Thyroid gland (tissue), 4 donors: ENCODE data around the gene SORCS2. TPM values are rescaled to one million over a fixed set of nuclear protein-coding genes. Genes with fewer than 3 reads are reported as not detected.

Experiments
- DNase-seq, 2 donors: peaks; one replicate each; pipeline ENCODE4 v3.0.0-alpha.2; 2019
- H3K27ac ChIP-seq, 3 donors: fragments of 200-600 bp; sonication (generic); 1 replicate in 2 of 3; 2 replicates in 1 of 3; pipeline ENCODE4 v1.5.1; 2016 to 2019; ENCODE audit warnings: mild to moderate bottlenecking in 1 of 3, moderate library complexity in 1 of 3
- H3K27me3 ChIP-seq: fragments of 200-600 bp; sonication (generic); one replicate; pipeline ENCODE4 v1.5.1; 2019
- H3K36me3 ChIP-seq, 2 donors: fragments of 200-600 bp; sonication (generic); one replicate each; pipeline ENCODE4 v1.5.1; 2016 to 2019
- H3K4me1 ChIP-seq, 2 donors: fragments of 200-600 bp; sonication (generic); one replicate each; pipeline ENCODE4 v1.5.1; 2017 to 2019
- H3K4me3 ChIP-seq, 3 donors: fragments of 200-600 bp; sonication (generic); replicated peaks in 1 of 3; 1 replicate in 2 of 3; 2 replicates in 1 of 3; pipeline ENCODE4 v1.5.1; 2016; ENCODE audit warnings: mild to moderate bottlenecking in 1 of 3
- H3K9me3 ChIP-seq: fragments of 200-600 bp; sonication (generic); one replicate; pipeline ENCODE4 v1.5.1; 2017
- POLR2A ChIP-seq, 2 donors: fragments of 450-650 bp; IDR thresholded peaks; one replicate each; pipeline ENCODE4 v1.6.1; 2017; ENCODE audit warnings: antibody characterized with exemption in 2 of 2, mild to moderate bottlenecking in 2 of 2, moderate library complexity in 1 of 2
- WGBS, 2 donors: methylation state at CpG; one replicate each; pipeline ENCODE4 v1.1.5; 2017; 5-methylcytosine and 5-hydroxymethylcytosine counted together
- intact Hi-C: fragments of 100-400 bp; cut with DNase I; formaldehyde crosslinking; loops from one replicate; pipeline ENCODE4 v1.15.1; 2023
- total RNA-seq, 4 donors: library from RNA; depleted of rRNA; stranded (reverse); fragments of >200 nt; gene quantifications; one replicate each; pipeline ENCODE4 v1.2.3, GENCODE V29; 2016
- TF ChIP-seq, protein P1 (sequence below), 6 experiments: fragments of 200-600 bp in 3 of 6; fragments of 450-650 bp in 3 of 6; sonication (generic) in 3 of 6; IDR thresholded peaks; one replicate each; pipeline ENCODE4 v1.5.1; 2016 to 2019; ENCODE audit warnings: antibody characterized with exemption in 6 of 6, mild to moderate bottlenecking in 2 of 6, inconsistent platforms in 1 of 6, moderate library complexity in 1 of 6

SORCS2 gene
- total RNA-seq, 4 donors from 2014 or later: 1.7 to 13.6 (median 3.6) TPM

DNA sequence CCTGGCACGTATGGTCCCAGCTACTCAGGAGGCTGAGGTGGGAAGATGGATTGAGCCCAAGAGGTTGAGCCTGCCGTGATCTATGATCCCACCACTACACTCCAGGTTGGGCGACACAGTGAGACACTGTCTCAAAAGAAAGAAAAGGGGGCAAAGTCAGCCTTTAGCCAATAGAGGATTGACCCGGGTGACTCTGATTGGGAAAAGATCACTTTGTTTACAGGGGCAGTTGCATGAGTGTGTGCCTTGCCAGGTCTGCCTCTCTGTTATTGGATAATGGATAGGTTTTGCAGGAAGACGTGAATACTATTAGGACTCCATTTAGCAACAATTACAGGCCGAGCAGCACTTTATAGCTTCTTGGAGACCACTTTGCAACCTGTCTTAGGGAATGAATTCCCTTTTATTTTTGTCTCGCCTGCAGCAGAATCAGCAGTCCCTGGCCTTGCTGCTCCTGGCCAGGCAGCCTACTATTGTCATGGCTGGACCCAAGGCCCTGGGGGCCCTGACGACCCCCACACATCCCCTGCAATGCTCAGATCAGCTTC, 345.6 kb downstream of the SORCS2 start:
- TF ChIP-seq, protein P1, sequence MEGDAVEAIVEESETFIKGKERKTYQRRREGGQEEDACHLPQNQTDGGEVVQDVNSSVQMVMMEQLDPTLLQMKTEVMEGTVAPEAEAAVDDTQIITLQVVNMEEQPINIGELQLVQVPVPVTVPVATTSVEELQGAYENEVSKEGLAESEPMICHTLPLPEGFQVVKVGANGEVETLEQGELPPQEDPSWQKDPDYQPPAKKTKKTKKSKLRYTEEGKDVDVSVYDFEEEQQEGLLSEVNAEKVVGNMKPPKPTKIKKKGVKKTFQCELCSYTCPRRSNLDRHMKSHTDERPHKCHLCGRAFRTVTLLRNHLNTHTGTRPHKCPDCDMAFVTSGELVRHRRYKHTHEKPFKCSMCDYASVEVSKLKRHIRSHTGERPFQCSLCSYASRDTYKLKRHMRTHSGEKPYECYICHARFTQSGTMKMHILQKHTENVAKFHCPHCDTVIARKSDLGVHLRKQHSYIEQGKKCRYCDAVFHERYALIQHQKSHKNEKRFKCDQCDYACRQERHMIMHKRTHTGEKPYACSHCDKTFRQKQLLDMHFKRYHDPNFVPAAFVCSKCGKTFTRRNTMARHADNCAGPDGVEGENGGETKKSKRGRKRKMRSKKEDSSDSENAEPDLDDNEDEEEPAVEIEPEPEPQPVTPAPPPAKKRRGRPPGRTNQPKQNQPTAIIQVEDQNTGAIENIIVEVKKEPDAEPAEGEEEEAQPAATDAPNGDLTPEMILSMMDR (IDR thresholded peaks at IDR 0.05): no peak
- no peak for TF ChIP-seq POLR2A (IDR thresholded peaks at IDR 0.05)
- DNase-seq: no peak

DNA sequence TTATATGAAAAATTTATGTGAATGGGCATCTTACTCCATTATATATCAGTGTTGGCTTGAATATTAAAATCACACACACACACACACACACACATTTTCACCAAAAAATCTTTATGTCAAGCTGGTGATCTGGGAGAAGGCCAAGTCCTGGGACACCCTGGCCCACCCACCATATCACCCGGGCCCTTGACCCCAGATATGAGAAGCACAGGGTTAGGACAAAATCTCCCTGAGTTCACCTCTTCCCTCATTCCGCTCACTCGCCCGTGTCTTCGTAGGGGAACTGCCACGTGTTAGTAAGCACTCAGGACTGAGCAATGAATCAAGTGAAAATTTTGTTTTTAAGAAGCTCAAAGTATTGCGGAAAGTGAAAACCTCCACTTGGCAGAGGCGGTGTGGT, 346.2 kb downstream of the SORCS2 start:
- intact Hi-C loops: no loop called here
- no peaks in the 10 kb centered on the region for H3K27me3 ChIP-seq
- H3K27ac ChIP-seq: no peak overlapping the region
- no peak overlapping the region for H3K4me3 ChIP-seq
- H3K9me3 ChIP-seq: no peaks in the 10 kb centered on the region
- no peak for DNase-seq
- no peaks in the 10 kb centered on the region for H3K36me3 ChIP-seq
- TF ChIP-seq POLR2A (IDR thresholded peaks at IDR 0.05): no peak
- TF ChIP-seq, protein P1 (IDR thresholded peaks at IDR 0.05): no peak
- 69 to 83% methylated on average over 8 of the region's 8 CpGs for WGBS, 2 donors
- peaks cover 0 to 5% of the 10 kb centered on the region in 2 donors for H3K4me1 ChIP-seq

More for the DNA sequence above, 345.6 kb downstream of the SORCS2 start:
- intact Hi-C loops: no loop called here
- Histone ChIP-seq H3K36me3 (no peaks in the 10 kb centered on the region), H3K4me3 (no peak overlapping the region), H3K27ac (no peak overlapping the region), H3K27me3 (no peaks in the 10 kb centered on the region), H3K9me3 (no peaks in the 10 kb centered on the region), H3K4me1 (peaks cover 0 to 5% of the 10 kb centered on the region in 2 donors)
- WGBS, 2 donors: 84 to 90% methylated on average over 7 to 8 of the region's 8 CpGs

DNA sequence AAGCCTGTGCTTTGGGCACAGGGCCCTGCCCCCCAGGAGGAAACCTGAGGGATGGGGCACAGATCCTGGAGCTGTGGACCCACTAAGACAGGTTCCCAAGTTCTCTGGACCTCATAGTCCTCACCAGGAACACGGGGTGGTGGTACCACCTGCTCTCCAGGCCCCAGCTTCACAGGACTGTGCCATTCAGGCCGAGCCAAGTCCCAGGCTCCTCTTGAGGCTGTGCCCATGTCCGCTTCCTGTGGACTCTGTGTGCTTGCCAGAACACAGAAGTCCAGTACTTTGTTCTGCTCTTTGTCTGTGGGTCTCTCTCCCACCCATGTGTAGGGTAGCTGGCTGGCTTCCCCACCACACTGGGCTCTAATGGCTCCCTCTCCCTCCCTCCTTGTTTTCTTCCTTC, 346.8 kb downstream of the SORCS2 start:
- no peak for DNase-seq
- Histone ChIP-seq H3K27me3 (no peaks in the 10 kb centered on the region), H3K4me1 (peaks cover 0 to 5% of the 10 kb centered on the region in 2 donors), H3K27ac (no peak overlapping the region), H3K36me3 (no peaks in the 10 kb centered on the region), H3K4me3 (no peak overlapping the region), H3K9me3 (no peaks in the 10 kb centered on the region)
- 44 to 72% methylated on average over 2 to 3 of the region's 3 CpGs for WGBS, 2 donors
- TF ChIP-seq, protein P1 (IDR thresholded peaks at IDR 0.05): no peak
- TF ChIP-seq POLR2A (IDR thresholded peaks at IDR 0.05): no peak
- intact Hi-C loops: no loop called here

DNA sequence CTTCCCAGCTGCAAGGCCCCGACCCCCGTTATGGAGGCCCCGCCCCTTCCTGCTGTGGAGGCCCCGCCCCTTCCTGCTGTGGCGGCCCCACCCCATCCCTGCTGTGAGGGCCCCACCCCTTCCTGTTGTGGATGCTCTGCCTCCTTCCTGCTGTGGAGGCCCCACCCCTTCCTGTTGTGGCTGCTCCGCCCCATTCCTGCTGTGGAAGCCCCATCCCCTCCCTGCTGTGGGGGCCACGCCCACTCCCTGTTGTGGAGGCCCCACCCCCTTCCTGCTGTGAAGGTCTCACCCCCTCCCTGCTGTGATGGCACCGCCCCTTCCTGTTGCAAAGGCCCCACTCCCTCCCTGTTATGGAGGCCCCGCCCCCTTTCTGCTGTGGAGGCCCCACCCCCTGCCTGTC, 347.3 kb downstream of the SORCS2 start:
- no peak for DNase-seq
- 65 to 72% methylated on average over 8 to 9 of the region's 9 CpGs for WGBS, 2 donors
- no peak overlapping the region for H3K27ac ChIP-seq
- no peak overlapping the region for H3K4me3 ChIP-seq
- no peak for TF ChIP-seq POLR2A (IDR thresholded peaks at IDR 0.05)
- TF ChIP-seq, protein P1 (IDR thresholded peaks at IDR 0.05): no peak
- H3K9me3 ChIP-seq: no peaks in the 10 kb centered on the region
- no peaks in the 10 kb centered on the region for H3K36me3 ChIP-seq
- H3K27me3 ChIP-seq: no peaks in the 10 kb centered on the region
- H3K4me1 ChIP-seq: peaks cover 0 to 5% of the 10 kb centered on the region in 2 donors
- intact Hi-C loops: no loop called here

DNA sequence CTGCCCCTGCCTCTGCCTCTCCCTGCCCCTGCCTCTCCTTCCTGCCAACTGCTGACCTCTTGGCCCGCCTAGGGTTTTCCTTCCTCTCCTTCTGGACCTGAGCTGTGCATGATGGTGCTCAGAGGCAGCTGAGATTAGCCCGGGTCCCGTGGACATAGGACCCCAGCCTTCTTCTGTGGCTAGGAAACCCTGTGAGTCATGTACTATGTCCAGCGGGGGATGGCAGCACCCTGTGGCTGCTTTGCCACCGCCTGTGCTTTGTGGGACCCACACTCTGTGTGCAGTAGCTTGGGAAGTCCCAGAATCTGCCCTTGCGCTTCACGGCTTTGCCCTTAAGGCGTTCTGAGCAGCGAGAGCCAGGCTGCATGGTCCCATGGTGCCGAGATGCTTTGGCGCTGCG, 347.9 kb downstream of the SORCS2 start:
- no peak for TF ChIP-seq POLR2A (IDR thresholded peaks at IDR 0.05)
- TF ChIP-seq, protein P1 (IDR thresholded peaks at IDR 0.05): no peak
- no peaks in the 10 kb centered on the region for H3K27me3 ChIP-seq
- intact Hi-C loops: no loop called here
- no peaks in the 10 kb centered on the region for H3K36me3 ChIP-seq
- H3K4me1 ChIP-seq: peaks cover 0 to 5% of the 10 kb centered on the region in 2 donors
- H3K4me3 ChIP-seq: no peak overlapping the region
- DNase-seq: no peak
- H3K9me3 ChIP-seq: no peaks in the 10 kb centered on the region
- 91 to 100% methylated on average over 2 to 9 of the region's 12 CpGs for WGBS, 2 donors
- no peak overlapping the region for H3K27ac ChIP-seq
